KOPT-K1 (cell line): ENCODE measurements around the gene DCLK1.

ENCODE experiments used
- H3K27ac ChIP-seq: fragments of 200-600 bp; sonication (generic); 2 replicates; pipeline ENCODE4 v1.5.1; 2016; ENCODE audit warnings: antibody characterized with exemption, mild to moderate bottlenecking, low read depth, low read length; ENCODE audit not compliant: poor library complexity, severe bottlenecking
- H3K36me3 ChIP-seq: fragments of 200-600 bp; sonication (generic); 2 replicates; pipeline ENCODE4 v1.5.1; 2017; ENCODE audit warnings: antibody characterized with exemption, mild to moderate bottlenecking, low read length, moderate library complexity; ENCODE audit not compliant: insufficient read depth
- H3K9me3 ChIP-seq: fragments of 200-600 bp; sonication (generic); 2 replicates; pipeline ENCODE4 v1.5.1; 2017; ENCODE audit warnings: antibody characterized with exemption, low read length, mild to moderate bottlenecking; ENCODE audit not compliant: insufficient read depth, poor library complexity, severe bottlenecking

DCLK1 gene

DNA sequence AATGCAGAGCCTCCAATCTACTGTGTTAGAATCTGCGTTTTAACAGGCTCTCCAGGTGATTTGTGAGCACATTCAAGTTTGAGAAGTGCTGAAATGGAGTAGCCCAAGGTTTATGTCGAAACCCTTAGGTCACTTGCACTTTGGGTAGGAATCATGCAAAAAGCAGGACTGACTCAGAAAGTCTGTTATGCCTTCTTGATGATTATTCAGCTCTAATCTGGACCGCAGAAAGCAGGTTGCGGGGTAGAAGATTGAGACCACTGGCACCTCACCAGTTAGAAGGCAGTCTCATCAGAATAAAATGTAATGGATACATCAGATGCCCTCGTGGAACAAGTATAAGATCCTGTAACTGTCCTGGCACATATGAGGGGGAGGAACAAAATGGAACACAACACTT lies 326.3 kb downstream of the DCLK1 start:
- H3K9me3 ChIP-seq = no peaks in the 10 kb centered on the region
- no peaks in the 10 kb centered on the region for H3K36me3 ChIP-seq

GRCh38 chr13:35797991-35798390 lies 333.2 kb downstream of the DCLK1 start:
- Histone ChIP-seq H3K27ac (no peak overlapping the region), H3K9me3 (no peaks in the 10 kb centered on the region), H3K36me3 (no peaks in the 10 kb centered on the region)

More for the DNA sequence above, 326.3 kb downstream of the DCLK1 start:
- H3K27ac ChIP-seq = no peak overlapping the region

- H3K9me3 ChIP-seq = no peaks in the 10 kb centered on the region
- H3K36me3 ChIP-seq = no peaks in the 10 kb centered on the region
- H3K27ac ChIP-seq = no peak overlapping the region
These were observed 333.9 kb downstream of the DCLK1 start for GRCh38 chr13:35797244-35797643.

DNA sequence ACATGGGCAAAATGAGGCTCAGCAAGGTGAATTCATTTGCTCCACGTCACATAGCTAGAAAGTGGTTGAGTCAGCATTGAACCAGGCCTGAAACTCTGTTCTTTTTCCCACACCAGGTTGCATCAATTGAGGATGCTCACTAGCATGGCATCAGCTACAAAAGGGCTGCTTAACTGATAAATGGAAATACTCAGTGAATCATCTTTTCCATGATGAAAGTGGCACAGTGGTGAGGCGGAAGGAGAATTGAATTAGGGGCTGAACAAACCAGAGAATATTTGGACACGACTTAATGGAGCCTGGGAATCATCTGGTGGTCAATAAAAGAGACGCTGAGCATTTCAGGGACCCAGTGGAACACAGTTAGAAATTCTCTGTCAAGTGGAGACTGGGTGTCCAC lies 334.6 kb downstream of the DCLK1 start:
- Histone ChIP-seq H3K9me3 (no peaks in the 10 kb centered on the region), H3K27ac (no peak overlapping the region), H3K36me3 (no peaks in the 10 kb centered on the region)

DNA sequence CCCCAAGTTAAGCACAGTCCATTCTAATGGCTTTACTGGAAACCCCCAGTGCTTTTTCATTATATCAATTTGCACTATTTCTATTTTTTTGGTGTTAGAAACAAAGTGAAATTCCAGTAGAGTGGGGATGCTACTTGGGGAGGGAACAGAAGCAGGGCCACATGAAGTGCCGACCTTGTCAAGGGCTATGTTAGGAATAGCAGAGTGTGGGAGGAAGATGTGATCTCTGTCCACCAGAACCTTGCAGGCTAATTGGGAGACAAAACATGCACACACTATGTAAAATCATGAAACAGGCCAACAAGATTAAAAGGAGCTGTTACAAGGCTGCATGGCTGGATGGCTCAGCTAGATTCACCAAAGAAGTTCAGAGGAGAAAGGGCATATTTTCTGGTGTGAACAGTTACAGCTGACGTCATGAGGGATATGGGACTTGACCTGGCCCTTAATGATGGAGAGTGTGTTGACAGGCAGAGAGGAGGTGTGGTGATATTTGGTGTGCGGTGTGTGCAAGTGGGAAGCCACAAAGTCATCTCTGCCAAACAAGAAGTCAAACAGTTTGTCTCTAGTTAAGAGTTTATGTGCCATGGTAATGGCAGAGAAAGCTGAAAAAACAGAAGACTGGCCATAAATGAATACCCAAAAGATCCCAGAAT lies 336.3 kb downstream of the DCLK1 start:
- no peaks in the 10 kb centered on the region for H3K36me3 ChIP-seq
- no peaks in the 10 kb centered on the region for H3K9me3 ChIP-seq
- no peak overlapping the region for H3K27ac ChIP-seq

DNA sequence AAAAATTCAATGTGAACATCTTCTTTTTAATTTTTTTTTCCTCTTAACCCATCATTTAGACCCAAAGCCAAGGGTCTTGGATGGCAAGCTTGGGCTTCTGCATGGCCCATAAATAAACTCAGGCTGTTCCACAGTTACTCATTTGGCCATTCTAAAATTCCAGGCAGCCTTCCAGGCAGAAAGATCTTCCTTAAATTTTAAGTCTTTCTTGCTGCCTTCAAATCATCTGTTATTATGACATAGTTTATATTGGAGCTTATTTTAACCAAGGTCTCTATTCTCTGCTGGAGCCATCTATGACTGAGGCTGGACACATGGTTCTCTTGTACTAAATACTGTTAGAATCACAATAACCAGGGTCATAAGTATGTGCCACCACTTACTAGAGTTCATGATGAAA lies 337.4 kb downstream of the DCLK1 start:
- H3K36me3 ChIP-seq = no peaks in the 10 kb centered on the region
- H3K9me3 ChIP-seq = no peaks in the 10 kb centered on the region
- H3K27ac ChIP-seq = no peak overlapping the region

DNA sequence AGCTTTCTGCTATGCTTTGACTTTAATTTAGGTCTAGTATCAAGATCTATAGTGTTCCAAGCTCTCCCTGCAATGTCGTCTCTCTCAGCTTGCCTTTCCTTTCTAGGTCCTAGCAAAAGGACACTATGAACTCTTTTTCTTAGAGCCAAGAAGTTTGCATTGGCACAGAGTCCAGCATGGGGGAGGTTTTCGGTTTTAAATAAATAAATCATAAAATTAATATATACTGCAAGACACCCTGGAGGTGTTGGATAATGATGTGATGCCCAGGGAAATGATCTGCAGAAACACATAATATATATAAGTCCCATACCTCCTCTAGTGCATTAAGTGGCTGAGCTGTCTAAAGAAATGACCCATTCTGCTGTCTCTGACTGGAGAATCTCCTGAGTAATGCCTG lies 338.3 kb downstream of the DCLK1 start:
- Histone ChIP-seq H3K36me3 (no peaks in the 10 kb centered on the region), H3K9me3 (no peaks in the 10 kb centered on the region), H3K27ac (no peak overlapping the region)

- Histone ChIP-seq H3K36me3 (no peaks in the 10 kb centered on the region), H3K9me3 (no peaks in the 10 kb centered on the region), H3K27ac (no peak overlapping the region)
These were observed 339.2 kb downstream of the DCLK1 start for GRCh38 chr13:35792021-35792420.

DNA sequence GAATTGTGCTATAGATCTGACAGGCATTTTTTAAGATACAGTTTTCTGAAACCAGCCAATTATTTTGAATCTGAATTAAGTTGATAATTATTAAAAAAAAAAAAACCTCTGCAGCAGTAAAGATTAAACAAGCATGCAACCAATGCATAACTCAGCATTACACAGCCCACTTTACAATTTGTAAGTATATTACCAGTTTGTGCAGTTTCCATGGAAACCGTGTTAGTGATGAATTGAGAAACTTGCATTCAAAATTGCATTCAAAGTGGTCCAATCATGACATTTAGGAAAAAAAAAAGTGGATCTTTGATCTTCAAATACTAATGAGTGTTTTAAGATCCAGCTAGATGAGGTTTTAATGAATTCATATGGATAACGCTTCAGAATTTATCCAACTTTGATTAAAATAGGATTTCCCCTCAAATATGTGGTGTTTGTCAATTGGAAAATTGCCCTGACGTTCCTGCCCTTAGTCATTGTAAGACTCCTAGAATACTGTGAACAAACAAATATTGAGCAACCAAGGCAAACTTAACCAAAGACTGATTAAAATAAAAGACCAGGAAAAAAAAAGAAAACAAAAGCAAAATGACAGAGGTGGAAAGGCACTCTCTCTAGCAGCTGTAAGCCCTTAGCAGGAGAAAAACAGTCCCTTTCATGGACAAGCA lies 339.9 kb downstream of the DCLK1 start:
- Histone ChIP-seq H3K27ac (no peak overlapping the region), H3K36me3 (no peaks in the 10 kb centered on the region), H3K9me3 (no peaks in the 10 kb centered on the region)

GRCh38 chr13:35789335-35790165 lies 341.6 kb downstream of the DCLK1 start:
- Histone ChIP-seq H3K27ac (no peak overlapping the region), H3K9me3 (no peaks in the 10 kb centered on the region), H3K36me3 (no peaks in the 10 kb centered on the region)

DNA sequence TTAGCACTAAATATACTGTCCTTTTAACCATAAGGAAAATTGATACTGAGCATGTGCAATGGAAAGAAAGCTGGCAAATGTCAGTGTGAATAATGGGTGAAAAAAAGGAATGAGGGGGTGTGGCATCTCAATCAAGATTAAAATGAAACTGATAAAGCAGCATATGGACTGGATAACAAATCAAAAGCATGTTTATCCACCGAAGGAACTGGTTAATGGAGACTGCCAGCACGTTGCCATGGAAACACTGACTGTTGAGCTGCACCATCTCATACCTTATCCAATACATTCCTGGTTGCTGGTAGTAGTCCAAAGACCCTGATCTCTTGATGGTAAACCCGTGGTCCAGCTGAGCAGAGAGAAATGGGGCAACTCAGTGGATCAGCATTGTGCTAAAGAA lies 343.2 kb downstream of the DCLK1 start:
- Histone ChIP-seq H3K9me3 (no peaks in the 10 kb centered on the region), H3K27ac (no peak overlapping the region), H3K36me3 (no peaks in the 10 kb centered on the region)

DNA sequence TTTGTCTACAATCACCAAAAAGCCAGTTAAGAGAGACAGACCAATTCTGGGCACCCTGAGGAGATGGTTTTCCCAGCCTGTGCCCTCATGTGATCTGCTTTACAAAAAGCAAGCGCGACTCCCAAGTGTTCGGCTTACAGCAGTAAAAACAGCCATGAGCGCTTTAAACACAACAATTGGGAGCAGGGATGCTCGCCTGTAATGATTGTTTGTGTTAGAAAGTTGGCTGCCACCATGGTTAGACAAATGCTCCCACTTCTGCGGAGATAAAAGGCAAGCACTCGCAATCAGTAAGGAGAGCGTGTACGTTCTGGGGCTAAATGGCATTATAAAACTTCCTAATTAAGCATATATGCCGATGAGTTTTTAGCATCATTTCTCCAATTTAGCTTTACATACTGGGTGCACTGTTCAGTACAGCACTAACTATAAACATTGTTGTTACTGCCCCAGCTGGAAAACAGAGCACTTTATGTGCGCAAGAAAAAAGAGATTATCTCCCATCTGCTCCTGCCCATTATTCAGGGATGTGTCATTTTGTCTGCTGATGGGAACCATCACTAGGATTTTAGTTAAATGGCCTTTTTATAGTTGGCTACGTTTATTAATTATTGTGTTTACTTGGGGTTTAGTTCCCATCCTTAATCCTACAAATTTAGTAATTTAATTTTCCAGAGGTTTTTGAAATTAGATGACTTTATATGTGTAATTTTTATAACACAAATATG lies 345.4 kb downstream of the DCLK1 start:
- no peak overlapping the region for H3K27ac ChIP-seq
- H3K36me3 ChIP-seq = no peaks in the 10 kb centered on the region
- H3K9me3 ChIP-seq = no peaks in the 10 kb centered on the region

GRCh38 chr13:35784286-35784951 lies 346.8 kb downstream of the DCLK1 start:
- Histone ChIP-seq H3K9me3 (no peaks in the 10 kb centered on the region), H3K27ac (no peak overlapping the region), H3K36me3 (no peaks in the 10 kb centered on the region)

- H3K9me3 ChIP-seq = no peaks in the 10 kb centered on the region
- no peak overlapping the region for H3K27ac ChIP-seq
- no peaks in the 10 kb centered on the region for H3K36me3 ChIP-seq
These were observed 348.4 kb downstream of the DCLK1 start for GRCh38 chr13:35782793-35783192.
